ENCODE measurements around the gene ACTN4. TPM values are rescaled to one million over a fixed set of nuclear protein-coding genes. Genes with fewer than 3 reads are reported as not detected.
A peak's percentile ranks its signal among the peaks of the same experiment; 100 is the strongest.

Gene ACTN4
- total and polyA plus RNA-seq, 10 of the 15 experiments (the other 5 are each of a cell fraction or from before 2014, with no cell fraction given), result 2.4 to 293 (median 72.5) TPM

DNA sequence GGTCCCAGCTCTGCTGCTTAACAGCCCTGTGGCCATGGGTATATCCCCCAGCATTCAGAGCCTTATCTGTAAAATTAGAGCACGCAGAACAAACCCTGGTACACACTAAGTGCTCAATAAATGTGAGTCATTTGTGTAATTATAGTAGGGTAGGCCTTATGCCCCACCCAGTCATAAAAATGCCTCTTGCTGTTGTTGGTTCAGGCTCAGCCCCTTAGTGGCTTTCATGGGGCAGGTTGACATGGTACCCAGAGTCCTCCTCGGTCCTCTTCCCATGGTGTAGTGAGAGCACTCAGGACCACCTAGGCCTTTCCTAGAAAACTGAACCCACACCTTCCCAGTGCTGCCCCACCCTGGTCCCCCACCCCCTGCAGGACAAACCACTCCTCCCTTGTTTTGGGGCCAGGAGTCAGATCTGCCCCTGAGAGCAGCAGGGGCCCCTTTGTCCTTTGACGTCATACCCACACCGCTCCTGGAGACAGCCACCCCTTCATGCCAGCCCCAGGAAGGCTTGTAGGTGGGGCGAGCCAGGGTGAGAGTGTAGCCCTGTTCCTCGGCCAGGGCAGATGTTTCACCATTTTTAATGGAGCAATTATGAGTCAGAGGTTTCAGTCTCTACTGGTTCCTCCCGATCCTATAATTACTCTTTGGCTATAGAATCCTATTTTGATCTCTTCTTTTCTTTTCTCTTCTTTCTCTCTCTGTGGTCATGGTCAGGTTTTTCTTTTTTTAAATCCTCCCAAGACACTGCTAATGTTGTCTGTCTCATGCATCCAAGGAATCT is 36.8 kb downstream of the ACTN4 start (continued):
- TF ChIP-seq EED (IDR thresholded peaks at IDR 0.05; ENCODE audit: low read depth) (peak; percentile 80), WRNIP1 (IDR thresholded peaks at IDR 0.05; ENCODE audit: borderline replicate concordance, low read depth, low read length) (no peak), JUNB (IDR thresholded peaks at IDR 0.05) (peak; percentile 6)

GRCh38 chr19:38684862-38685665 is 37.6 kb downstream of the ACTN4 start:
- Histone ChIP-seq H3K79me2 (ENCODE audit: control insufficient read depth, insufficient read depth, low read length) (peaks cover 77% of the 10 kb centered on the region), H3K27me3 (replicated peaks in 1 of 2; ENCODE audit: control insufficient read depth in 2 of 2, insufficient read depth in 2 of 2, low read length in 1 of 2) (no peaks in the 10 kb centered on the region), H3K9ac (ENCODE audit: control insufficient read depth, insufficient read depth, low read length) (0 out of 2 replicates have a peak overlapping the region, but pooled peaks have one; percentile 9), H3K9me3 (replicated peaks; ENCODE audit: control insufficient read depth, insufficient read depth, low read length) (no peaks in the 10 kb centered on the region), H3K36me3 (ENCODE audit: control insufficient read depth in 2 of 2, insufficient read depth in 2 of 2, low read length in 1 of 2) (peaks cover 0 to 9% of the 10 kb centered on the region in 2 experiments; a peak in 2 of 4 replicates), H3K27ac (ENCODE audit: control insufficient read depth, insufficient read depth) (peak overlapping the region; percentile 70), H3K4me2 (ENCODE audit: control insufficient read depth, insufficient read depth) (peak overlapping the region; percentile 19), H3K4me3 (0 out of 2 replicates have a peak overlapping the region, but pooled peaks have one; percentile 6), H2AFZ (ENCODE audit: control insufficient read depth, low read depth, low read length) (no peak overlapping the region), H3K4me1 (ENCODE audit: control insufficient read depth, insufficient read depth, low read length) (peaks cover 49% of the 10 kb centered on the region), H4K20me1 (ENCODE audit: control insufficient read depth, insufficient read depth) (no peaks in the 10 kb centered on the region; the same call in 1 of the 2 replicates)
- ATAC-seq (no peak), DNase-seq (ENCODE audit: low read depth, low spot score) (no peak), FAIRE-seq (no peak)
- ChIA-PET CTCF (interaction anchor here (0.6 to 1.5 kb wide), 3 partner anchors 50 to 146 kb away, joined by 4 read pairs; no protein-coding TSS in a partner anchor), RAD21 (ENCODE audit: unreplicated experiment) (interaction anchor here (1.5 kb wide), 1 partner anchor 66 kb away, joined by 4 read pairs; the partner anchor contains the start of gene EIF3K), POLR2A (interaction anchor here (0.9 to 1.7 kb wide), 2 partner anchors 9 to 37 kb away, joined by 4 to 8 read pairs; partner anchors contain the start of gene ACTN4), SMC1A (ENCODE audit: uncharacterized antibody, unreplicated experiment) (interaction anchor here (1.2 to 1.4 kb wide), 4 partner anchors 23 to 51 kb away, joined by 3 to 9 read pairs (median 4); partner anchors contain the start of gene ACTN4)
- in situ Hi-C loops (cut with MboI) (no loop called here), intact Hi-C loops (cut with micrococcal nuclease; ENCODE audit: unreplicated experiment) (loop anchor here (5.0 kb wide), 1 partner anchor 38 kb away; the partner anchor contains the start of gene ACTN4)
- BruUV-seq (replicated peaks), result no TSS peak
- 94% methylated on average over 14 of the region's 15 CpGs for WGBS (ENCODE audit: insufficient coverage, insufficient replicate concordance, low lambda C conversion rate, missing lambda C conversion rate)
- TF ChIP-seq CHD2 (IDR thresholded peaks at IDR 0.05; ENCODE audit: borderline replicate concordance, low read depth, low read length) (no peak), JUND (IDR thresholded peaks at IDR 0.05; ENCODE audit: low read depth, low read length) (no peak), PAX8 (IDR thresholded peaks at IDR 0.05) (no peak), NFXL1 (IDR thresholded peaks at IDR 0.05; ENCODE audit: borderline replicate concordance) (no peak), NR2F1 (conservative IDR thresholded peaks at IDR 0.05) (no peak), FOS (IDR thresholded peaks at IDR 0.05; ENCODE audit: borderline replicate concordance, extremely low read depth, insufficient read length) (no peak)
- TF ChIP-seq, protein P1, sequence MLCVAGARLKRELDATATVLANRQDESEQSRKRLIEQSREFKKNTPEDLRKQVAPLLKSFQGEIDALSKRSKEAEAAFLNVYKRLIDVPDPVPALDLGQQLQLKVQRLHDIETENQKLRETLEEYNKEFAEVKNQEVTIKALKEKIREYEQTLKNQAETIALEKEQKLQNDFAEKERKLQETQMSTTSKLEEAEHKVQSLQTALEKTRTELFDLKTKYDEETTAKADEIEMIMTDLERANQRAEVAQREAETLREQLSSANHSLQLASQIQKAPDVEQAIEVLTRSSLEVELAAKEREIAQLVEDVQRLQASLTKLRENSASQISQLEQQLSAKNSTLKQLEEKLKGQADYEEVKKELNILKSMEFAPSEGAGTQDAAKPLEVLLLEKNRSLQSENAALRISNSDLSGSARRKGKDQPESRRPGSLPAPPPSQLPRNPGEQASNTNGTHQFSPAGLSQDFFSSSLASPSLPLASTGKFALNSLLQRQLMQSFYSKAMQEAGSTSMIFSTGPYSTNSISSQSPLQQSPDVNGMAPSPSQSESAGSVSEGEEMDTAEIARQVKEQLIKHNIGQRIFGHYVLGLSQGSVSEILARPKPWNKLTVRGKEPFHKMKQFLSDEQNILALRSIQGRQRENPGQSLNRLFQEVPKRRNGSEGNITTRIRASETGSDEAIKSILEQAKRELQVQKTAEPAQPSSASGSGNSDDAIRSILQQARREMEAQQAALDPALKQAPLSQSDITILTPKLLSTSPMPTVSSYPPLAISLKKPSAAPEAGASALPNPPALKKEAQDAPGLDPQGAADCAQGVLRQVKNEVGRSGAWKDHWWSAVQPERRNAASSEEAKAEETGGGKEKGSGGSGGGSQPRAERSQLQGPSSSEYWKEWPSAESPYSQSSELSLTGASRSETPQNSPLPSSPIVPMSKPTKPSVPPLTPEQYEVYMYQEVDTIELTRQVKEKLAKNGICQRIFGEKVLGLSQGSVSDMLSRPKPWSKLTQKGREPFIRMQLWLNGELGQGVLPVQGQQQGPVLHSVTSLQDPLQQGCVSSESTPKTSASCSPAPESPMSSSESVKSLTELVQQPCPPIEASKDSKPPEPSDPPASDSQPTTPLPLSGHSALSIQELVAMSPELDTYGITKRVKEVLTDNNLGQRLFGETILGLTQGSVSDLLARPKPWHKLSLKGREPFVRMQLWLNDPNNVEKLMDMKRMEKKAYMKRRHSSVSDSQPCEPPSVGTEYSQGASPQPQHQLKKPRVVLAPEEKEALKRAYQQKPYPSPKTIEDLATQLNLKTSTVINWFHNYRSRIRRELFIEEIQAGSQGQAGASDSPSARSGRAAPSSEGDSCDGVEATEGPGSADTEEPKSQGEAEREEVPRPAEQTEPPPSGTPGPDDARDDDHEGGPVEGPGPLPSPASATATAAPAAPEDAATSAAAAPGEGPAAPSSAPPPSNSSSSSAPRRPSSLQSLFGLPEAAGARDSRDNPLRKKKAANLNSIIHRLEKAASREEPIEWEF (IDR thresholded peaks at IDR 0.05; ENCODE audit: insufficient replicate concordance, low read depth, low read length), result no peak
- TF ChIP-seq, protein P2, sequence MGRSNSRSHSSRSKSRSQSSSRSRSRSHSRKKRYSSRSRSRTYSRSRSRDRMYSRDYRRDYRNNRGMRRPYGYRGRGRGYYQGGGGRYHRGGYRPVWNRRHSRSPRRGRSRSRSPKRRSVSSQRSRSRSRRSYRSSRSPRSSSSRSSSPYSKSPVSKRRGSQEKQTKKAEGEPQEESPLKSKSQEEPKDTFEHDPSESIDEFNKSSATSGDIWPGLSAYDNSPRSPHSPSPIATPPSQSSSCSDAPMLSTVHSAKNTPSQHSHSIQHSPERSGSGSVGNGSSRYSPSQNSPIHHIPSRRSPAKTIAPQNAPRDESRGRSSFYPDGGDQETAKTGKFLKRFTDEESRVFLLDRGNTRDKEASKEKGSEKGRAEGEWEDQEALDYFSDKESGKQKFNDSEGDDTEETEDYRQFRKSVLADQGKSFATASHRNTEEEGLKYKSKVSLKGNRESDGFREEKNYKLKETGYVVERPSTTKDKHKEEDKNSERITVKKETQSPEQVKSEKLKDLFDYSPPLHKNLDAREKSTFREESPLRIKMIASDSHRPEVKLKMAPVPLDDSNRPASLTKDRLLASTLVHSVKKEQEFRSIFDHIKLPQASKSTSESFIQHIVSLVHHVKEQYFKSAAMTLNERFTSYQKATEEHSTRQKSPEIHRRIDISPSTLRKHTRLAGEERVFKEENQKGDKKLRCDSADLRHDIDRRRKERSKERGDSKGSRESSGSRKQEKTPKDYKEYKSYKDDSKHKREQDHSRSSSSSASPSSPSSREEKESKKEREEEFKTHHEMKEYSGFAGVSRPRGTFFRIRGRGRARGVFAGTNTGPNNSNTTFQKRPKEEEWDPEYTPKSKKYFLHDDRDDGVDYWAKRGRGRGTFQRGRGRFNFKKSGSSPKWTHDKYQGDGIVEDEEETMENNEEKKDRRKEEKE (IDR thresholded peaks at IDR 0.05), result no peak

Data from GM12878 (cell line).